DMS114 treated with DMSO at 0.1 percent for 48 hours (cell line): ENCODE measurements around the gene TMEM179.

ENCODE experiments used
- DNase-seq: peaks from one replicate; lab custom pipeline; 2025; ENCODE audit not compliant: unreplicated experiment; lab: John Stamatoyannopoulos, UW

The TMEM179 gene

GRCh38 chr14:104558231-104559027 lies 46.1 kb downstream of the TMEM179 start:
- no peak for DNase-seq

GRCh38 chr14:104557766-104558165 lies 46.8 kb downstream of the TMEM179 start:
- no peak for DNase-seq

GRCh38 chr14:104557086-104557485 lies 47.5 kb downstream of the TMEM179 start:
- no peak for DNase-seq

GRCh38 chr14:104556256-104557021 lies 48.1 kb downstream of the TMEM179 start:
- DNase-seq, result no peak

- DNase-seq, result no peak
These were observed 48.9 kb downstream of the TMEM179 start for GRCh38 chr14:104555430-104556255.

- DNase-seq, result no peak
These were observed 49.8 kb downstream of the TMEM179 start for GRCh38 chr14:104554608-104555429.

GRCh38 chr14:104554088-104554607 lies 50.4 kb downstream of the TMEM179 start:
- no peak for DNase-seq

GRCh38 chr14:104553166-104554087 lies 51.1 kb downstream of the TMEM179 start:
- no peak for DNase-seq

GRCh38 chr14:104552738-104553125 lies 51.8 kb downstream of the TMEM179 start:
- no peak for DNase-seq

GRCh38 chr14:104551851-104552737 lies 52.5 kb downstream of the TMEM179 start:
- no peak for DNase-seq

GRCh38 chr14:104550861-104551728 lies 53.5 kb downstream of the TMEM179 start:
- DNase-seq, result no peak

- no peak for DNase-seq
These were observed 54.2 kb downstream of the TMEM179 start for GRCh38 chr14:104550340-104550860.

- no peak for DNase-seq
These were observed 54.8 kb downstream of the TMEM179 start for GRCh38 chr14:104549536-104550339.

GRCh38 chr14:104548802-104549535 lies 55.6 kb downstream of the TMEM179 start:
- DNase-seq, result no peak

GRCh38 chr14:104547998-104548700 lies 56.4 kb downstream of the TMEM179 start:
- no peak for DNase-seq
